Vein endothelial cell (primary cell): ENCODE measurements around the gene HRH4. TPM values are rescaled to one million over a fixed set of nuclear protein-coding genes. Genes with fewer than 3 reads are reported as not detected.

ENCODE experiments used
- small RNA-seq: library from RNA; depleted of rRNA; stranded (forward); fragments of <200 nt; gene quantifications from one replicate; pipeline ENCODE3, GENCODE V24; 2012
- total RNA-seq: library from RNA; depleted of rRNA; stranded (reverse); fragments of >200 nt; gene quantifications from 2 replicates; pipeline ENCODE4 v1.2.3, GENCODE V29; 2012

The HRH4 gene
- under 0.01 and 0.10 TPM in 2 replicates for total RNA-seq

GRCh38 chr18:24460388-24460787 is at the start of gene HRH4:
Gene HRH4 (plus strand): TSS chr18:24460637. CDS start chr18:24460729, 92 bp downstream.

GRCh38 chr18:24426398-24427294 is 33.8 kb upstream of the HRH4 start, which contains the start of gene IMPACT:
Gene IMPACT (plus strand): TSS chr18:24426670. CDS start chr18:24426757, 87 bp downstream.

Small RNA genes within 50 kb of the gene (small RNA-seq; reads per million reads assigned to genes)
- not detected for gene RF00019

Other genes starting within 250 kb of the HRH4 start
- 17.6 and 17.7 TPM in 2 replicates for gene OSBPL1A, start 62.8 kb upstream of the HRH4 start, total RNA-seq
- gene IMPACT, start 34.0 kb upstream of the HRH4 start, total RNA-seq: 26.1 and 27.9 TPM in 2 replicates